Epithelial cell of esophagus (primary cell): ENCODE results near the gene CFAP58.
A peak's percentile ranks its signal among the peaks of the same experiment; 100 is the strongest.

ENCODE experiments used
- DNase-seq: peaks from one replicate; pipeline ENCODE4 v3.0.0; 2010; ENCODE audit warnings: low read depth
- H3K4me3 ChIP-seq: 2 replicates; pipeline ENCODE4 v1.5.1; 2011; ENCODE audit warnings: mild to moderate bottlenecking, low read length, control low read depth
- CTCF ChIP-seq: IDR thresholded peaks from 2 replicates; pipeline ENCODE4 v1.5.1; 2011; ENCODE audit warnings: low read depth, mild to moderate bottlenecking, low read length, control low read depth, inconsistent platforms; ENCODE audit not compliant: insufficient read depth; ENCODE audit errors: missing control alignments

The CFAP58 gene

GRCh38 chr10:104353325-104354048, at the start of gene CFAP58:
TSS of gene CFAP58 (plus strand) at chr10:104353833. CDS start at chr10:104353898, 65 bp downstream.
- peak; percentile 92 for DNase-seq
- TF ChIP-seq CTCF, result peak; percentile 67
- peak within 1 kb of the TSS; percentile 40 for H3K4me3 ChIP-seq

- no peak overlapping the region for H3K4me3 ChIP-seq
- no peak for DNase-seq
- no peak for TF ChIP-seq CTCF
Observed at GRCh38 chr10:104304356-104304745, 49.3 kb upstream of the CFAP58 start.

GRCh38 chr10:104304927-104305326, 48.7 kb upstream of the CFAP58 start:
- peak; percentile 47 for DNase-seq
- H3K4me3 ChIP-seq, result no peak overlapping the region
- TF ChIP-seq CTCF, result no peak

GRCh38 chr10:104306897-104307296, 46.7 kb upstream of the CFAP58 start:
- no peak for TF ChIP-seq CTCF
- H3K4me3 ChIP-seq, result no peak overlapping the region

GRCh38 chr10:104307576-104308438, 45.8 kb upstream of the CFAP58 start:
- no peak overlapping the region for H3K4me3 ChIP-seq

More at GRCh38 chr10:104306897-104307296, 46.7 kb upstream of the CFAP58 start:
- DNase-seq, result no peak

GRCh38 chr10:104308439-104308903, 45.2 kb upstream of the CFAP58 start:
- H3K4me3 ChIP-seq, result no peak overlapping the region
- TF ChIP-seq CTCF, result no peak
- no peak for DNase-seq

More at GRCh38 chr10:104307576-104308438, 45.8 kb upstream of the CFAP58 start:
- no peak for TF ChIP-seq CTCF
- DNase-seq, result no peak
